ENCODE results near the gene PRDM16.

Gene PRDM16

GRCh38 chr1:3381901-3382300 lies 312.9 kb downstream of the PRDM16 start:
- DNase-seq = no peak
- H3F3A ChIP-seq (ENCODE audit: insufficient read depth, low read length) = no peaks in the 10 kb centered on the region
- H3K36me3 ChIP-seq (replicated peaks; ENCODE audit: insufficient read depth, low read length) = no peaks in the 10 kb centered on the region
- no peaks in the 10 kb centered on the region for H3K4me1 ChIP-seq (ENCODE audit: low read length)
- peaks cover 42% of the 10 kb centered on the region for H3K27me3 ChIP-seq (replicated peaks; ENCODE audit: insufficient read depth, low read length)
- TF ChIP-seq EZH2 (optimal IDR thresholded peaks at IDR 0.05; ENCODE audit: low read depth, low read length) (no peak), CTCF (IDR thresholded peaks at IDR 0.05; ENCODE audit: low read length) (no peak), EZH2phosphoT487 (IDR thresholded peaks at IDR 0.05; ENCODE audit: low read length) (no peak)
- H3K9me2 ChIP-seq (replicated peaks; ENCODE audit: insufficient read depth, low read length) = no peaks in the 10 kb centered on the region
- no peak overlapping the region for H3K4me2 ChIP-seq (ENCODE audit: low read depth, low read length)
- H3K9ac ChIP-seq (ENCODE audit: low read length) = no peak overlapping the region
- no peak overlapping the region for H3K4me3 ChIP-seq (ENCODE audit: low read length)
- H3K9me3 ChIP-seq (replicated peaks; ENCODE audit: insufficient read depth, low read length) = no peaks in the 10 kb centered on the region
- no peak overlapping the region for H3K27ac ChIP-seq (ENCODE audit: low read length)
- H3K79me2 ChIP-seq (ENCODE audit: low read length) = no peaks in the 10 kb centered on the region
- H2AFZ ChIP-seq (ENCODE audit: low read length) = no peak overlapping the region
- H4K20me1 ChIP-seq (ENCODE audit: insufficient read depth, low read length) = no peaks in the 10 kb centered on the region

DNA sequence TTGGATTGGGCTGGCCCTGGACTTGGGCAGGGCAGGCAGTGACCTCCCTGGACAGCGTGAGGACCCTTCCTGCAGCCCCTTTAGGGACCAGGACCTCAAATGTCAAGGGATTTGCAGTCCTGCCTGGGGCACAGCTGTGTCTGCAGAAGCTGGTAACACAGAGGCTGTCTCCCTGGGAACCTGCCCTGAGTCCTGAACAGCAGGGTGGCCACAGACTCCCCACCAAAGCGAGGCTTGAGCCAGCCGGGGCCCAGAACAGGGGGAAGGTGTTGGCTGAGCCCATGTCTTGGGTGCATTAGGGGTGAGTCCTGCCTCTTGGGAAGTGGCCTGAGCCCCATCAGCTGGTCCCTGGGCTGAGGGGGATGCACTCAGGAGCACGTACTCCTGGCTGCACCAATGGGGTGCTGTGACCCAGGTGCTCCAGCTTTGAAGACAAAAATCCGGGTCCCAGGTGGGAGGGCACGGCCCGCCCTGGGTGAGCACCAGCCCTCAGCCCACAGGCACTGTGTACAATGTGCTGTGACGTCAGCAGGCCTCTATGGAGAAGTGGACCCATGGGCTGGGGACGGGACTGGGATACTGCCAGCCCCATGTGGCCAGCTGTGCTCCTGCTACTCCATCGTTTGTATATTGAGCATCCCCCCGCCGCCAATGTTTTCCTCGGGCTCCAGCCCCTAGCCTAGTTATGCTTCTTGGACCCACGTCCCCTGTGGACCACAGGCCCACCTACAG lies 313.5 kb downstream of the PRDM16 start:
- Histone ChIP-seq H3F3A (ENCODE audit: insufficient read depth, low read length) (no peaks in the 10 kb centered on the region), H3K4me2 (ENCODE audit: low read depth, low read length) (no peak overlapping the region), H4K20me1 (ENCODE audit: insufficient read depth, low read length) (no peaks in the 10 kb centered on the region), H3K4me3 (ENCODE audit: low read length) (no peak overlapping the region), H3K4me1 (ENCODE audit: low read length) (no peaks in the 10 kb centered on the region), H3K36me3 (replicated peaks; ENCODE audit: insufficient read depth, low read length) (no peaks in the 10 kb centered on the region), H3K27me3 (replicated peaks; ENCODE audit: insufficient read depth, low read length) (peaks cover 43% of the 10 kb centered on the region), H3K27ac (ENCODE audit: low read length) (no peak overlapping the region), H3K79me2 (ENCODE audit: low read length) (no peaks in the 10 kb centered on the region), H3K9ac (ENCODE audit: low read length) (no peak overlapping the region), H2AFZ (ENCODE audit: low read length) (no peak overlapping the region), H3K9me3 (replicated peaks; ENCODE audit: insufficient read depth, low read length) (no peaks in the 10 kb centered on the region), H3K9me2 (replicated peaks; ENCODE audit: insufficient read depth, low read length) (no peaks in the 10 kb centered on the region)
- DNase-seq = no peak
- no peak for TF ChIP-seq CTCF (IDR thresholded peaks at IDR 0.05; ENCODE audit: low read length)
- no peak for TF ChIP-seq EZH2phosphoT487 (IDR thresholded peaks at IDR 0.05; ENCODE audit: low read length)
- TF ChIP-seq EZH2 (optimal IDR thresholded peaks at IDR 0.05; ENCODE audit: low read depth, low read length) = no peak

DNA sequence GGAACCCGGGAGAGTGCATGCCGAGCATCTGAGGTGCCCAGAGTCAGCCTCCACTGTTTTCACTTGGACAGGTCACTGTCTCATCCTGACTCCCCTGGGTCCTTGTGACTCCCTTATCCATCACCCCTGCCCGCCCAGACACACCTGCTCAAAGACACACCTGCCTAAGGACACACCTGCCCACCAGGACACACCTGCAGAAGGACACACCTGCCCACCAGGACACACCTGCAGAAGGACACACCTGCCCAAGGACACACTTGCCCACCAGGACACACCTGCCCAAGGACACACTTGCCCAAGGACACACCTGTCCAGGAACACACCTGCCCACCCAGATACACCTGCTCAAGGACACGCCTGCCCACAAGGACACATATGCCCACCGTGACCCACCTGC lies 314.7 kb downstream of the PRDM16 start:
- Histone ChIP-seq H3K4me3 (ENCODE audit: low read length) (no peak overlapping the region), H3K9ac (ENCODE audit: low read length) (no peak overlapping the region), H3F3A (ENCODE audit: insufficient read depth, low read length) (no peaks in the 10 kb centered on the region), H3K9me3 (replicated peaks; ENCODE audit: insufficient read depth, low read length) (no peaks in the 10 kb centered on the region), H3K9me2 (replicated peaks; ENCODE audit: insufficient read depth, low read length) (no peaks in the 10 kb centered on the region), H4K20me1 (ENCODE audit: insufficient read depth, low read length) (no peaks in the 10 kb centered on the region), H3K4me1 (ENCODE audit: low read length) (no peaks in the 10 kb centered on the region), H3K36me3 (replicated peaks; ENCODE audit: insufficient read depth, low read length) (no peaks in the 10 kb centered on the region), H3K27ac (ENCODE audit: low read length) (no peak overlapping the region), H3K79me2 (ENCODE audit: low read length) (no peaks in the 10 kb centered on the region), H3K4me2 (ENCODE audit: low read depth, low read length) (no peak overlapping the region), H3K27me3 (replicated peaks; ENCODE audit: insufficient read depth, low read length) (peaks cover 55% of the 10 kb centered on the region), H2AFZ (ENCODE audit: low read length) (no peak overlapping the region)
- no peak for DNase-seq
- TF ChIP-seq EZH2phosphoT487 (IDR thresholded peaks at IDR 0.05; ENCODE audit: low read length) = no peak
- TF ChIP-seq EZH2 (optimal IDR thresholded peaks at IDR 0.05; ENCODE audit: low read depth, low read length) = no peak
- no peak for TF ChIP-seq CTCF (IDR thresholded peaks at IDR 0.05; ENCODE audit: low read length)
